Endodermal cell (in vitro differentiated cells): ENCODE data around the gene CACNG4. TPM values are rescaled to one million over a fixed set of nuclear protein-coding genes. Genes with fewer than 3 reads are reported as not detected.

Experiments used
- DNase-seq: peaks from one replicate; pipeline ENCODE4 v3.0.0-alpha.2; 2017
- H3K27ac ChIP-seq: 2 replicates; pipeline ENCODE4 v1.5.1; 2013; ENCODE audit warnings: mild to moderate bottlenecking, low read depth, low read length, moderate library complexity
- H3K27me3 ChIP-seq: 2 replicates; pipeline ENCODE4 v1.6.1; 2013; ENCODE audit warnings: mild to moderate bottlenecking, low read length, moderate library complexity; ENCODE audit not compliant: insufficient read depth, control insufficient read depth, poor library complexity, severe bottlenecking
- H3K36me3 ChIP-seq: 2 replicates; pipeline ENCODE4 v1.7.0; 2013; ENCODE audit warnings: mild to moderate bottlenecking, low read length, moderate library complexity; ENCODE audit not compliant: control insufficient read depth, insufficient read depth
- H3K4me1 ChIP-seq: one replicate; pipeline ENCODE4 v1.7.0; 2013; ENCODE audit warnings: low read length; ENCODE audit not compliant: control insufficient read depth, insufficient read depth
- H3K4me3 ChIP-seq: 2 replicates; pipeline ENCODE4 v1.5.1; 2013; ENCODE audit warnings: mild to moderate bottlenecking, low read length, moderate library complexity
- H3K9ac ChIP-seq: 2 replicates; pipeline ENCODE4 v1.6.1; 2013; ENCODE audit warnings: mild to moderate bottlenecking, low read length, moderate library complexity; ENCODE audit not compliant: poor library complexity, severe bottlenecking; ENCODE audit errors: extremely low read depth
- H3K9me3 ChIP-seq: 2 replicates; pipeline ENCODE4 v1.6.1; 2013; ENCODE audit warnings: mild to moderate bottlenecking, low read length, moderate library complexity; ENCODE audit not compliant: control insufficient read depth
- H3K27ac Mint-ChIP-seq: 2 replicates; pipeline ENCODE4 v1.8.0; 2020; ENCODE audit warnings: mixed read lengths
- H3K27me3 Mint-ChIP-seq: 2 replicates; pipeline ENCODE4 v1.8.0; 2021; ENCODE audit warnings: mild to moderate bottlenecking, mixed read lengths; ENCODE audit not compliant: insufficient read depth
- H3K36me3 Mint-ChIP-seq: 2 replicates; pipeline ENCODE4 v1.8.0; 2020; ENCODE audit warnings: low read depth, mixed read lengths
- H3K4me1 Mint-ChIP-seq: 2 replicates; pipeline ENCODE4 v1.8.0; 2020; ENCODE audit warnings: mixed read lengths
- H3K4me3 Mint-ChIP-seq: 2 replicates; pipeline ENCODE4 v1.8.0; 2020; ENCODE audit warnings: mild to moderate bottlenecking, moderate library complexity, mixed read lengths
- H3K9me3 Mint-ChIP-seq: 2 replicates; pipeline ENCODE4 v1.8.0; 2020; ENCODE audit warnings: mild to moderate bottlenecking, mixed read lengths
- WGBS, 2 experiments: methylation state at CpG; one replicate each; pipeline versions ENCODE4 v1.1.5 to v1.1.7; 2013; ENCODE audit warnings: missing lambda C conversion rate in 2 of 2, mixed read lengths in 1 of 2; ENCODE audit not compliant: insufficient coverage in 1 of 2, insufficient read length in 1 of 2; 5-methylcytosine and 5-hydroxymethylcytosine counted together
- total RNA-seq, 2 donors: library from RNA; stranded (reverse); fragmentation: NEBNext Ultra II Directional in 1 of 2; extraction: Animal tissue kit (Norgen Biotek cat#: 25700) in 1 of 2; gene quantifications; 2 replicates in 1 of 2; 3 replicates in 1 of 2; pipeline ENCODE4 v1.2.1, GENCODE V29; 2021
- TF ChIP-seq, protein P1 (sequence below): fragments of 200-600 bp; sonication (generic); conservative IDR thresholded peaks from 2 replicates; pipeline ENCODE4 v1.5.0; 2021; ENCODE audit warnings: antibody characterized with exemption, mild to moderate bottlenecking

The CACNG4 gene
- total RNA-seq, 2 donors from 2014 or later = 0.22 to 1.3 TPM

DNA sequence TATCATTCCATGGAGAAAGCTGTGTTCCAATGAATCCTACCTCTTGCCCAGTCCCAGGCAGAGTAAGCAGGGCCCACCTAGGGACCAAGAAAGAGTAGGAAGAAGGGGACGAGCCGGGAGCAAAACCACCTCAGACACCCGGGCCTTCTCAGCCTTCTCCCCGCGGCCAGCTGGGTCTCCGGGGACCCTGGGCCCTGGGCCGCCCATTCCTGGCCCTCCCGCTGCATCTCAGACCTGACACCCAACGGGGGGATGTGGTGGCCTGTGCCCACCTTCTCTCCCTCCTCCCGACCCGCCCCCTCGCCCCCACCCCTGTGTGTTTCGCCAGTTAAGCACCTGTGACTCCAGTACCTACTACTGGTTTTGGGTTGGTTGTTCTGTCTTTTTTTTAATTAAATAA lies 68.5 kb downstream of the CACNG4 start:
- no peak for DNase-seq
- H3K9ac ChIP-seq = no peak overlapping the region
- peaks cover 19% of the 10 kb centered on the region for H3K9me3 Mint-ChIP-seq
- H3K27me3 Mint-ChIP-seq = peaks cover 4% of the 10 kb centered on the region
- no peak overlapping the region for H3K4me3 Mint-ChIP-seq
- H3K36me3 ChIP-seq = no peaks in the 10 kb centered on the region
- TF ChIP-seq, protein P1, sequence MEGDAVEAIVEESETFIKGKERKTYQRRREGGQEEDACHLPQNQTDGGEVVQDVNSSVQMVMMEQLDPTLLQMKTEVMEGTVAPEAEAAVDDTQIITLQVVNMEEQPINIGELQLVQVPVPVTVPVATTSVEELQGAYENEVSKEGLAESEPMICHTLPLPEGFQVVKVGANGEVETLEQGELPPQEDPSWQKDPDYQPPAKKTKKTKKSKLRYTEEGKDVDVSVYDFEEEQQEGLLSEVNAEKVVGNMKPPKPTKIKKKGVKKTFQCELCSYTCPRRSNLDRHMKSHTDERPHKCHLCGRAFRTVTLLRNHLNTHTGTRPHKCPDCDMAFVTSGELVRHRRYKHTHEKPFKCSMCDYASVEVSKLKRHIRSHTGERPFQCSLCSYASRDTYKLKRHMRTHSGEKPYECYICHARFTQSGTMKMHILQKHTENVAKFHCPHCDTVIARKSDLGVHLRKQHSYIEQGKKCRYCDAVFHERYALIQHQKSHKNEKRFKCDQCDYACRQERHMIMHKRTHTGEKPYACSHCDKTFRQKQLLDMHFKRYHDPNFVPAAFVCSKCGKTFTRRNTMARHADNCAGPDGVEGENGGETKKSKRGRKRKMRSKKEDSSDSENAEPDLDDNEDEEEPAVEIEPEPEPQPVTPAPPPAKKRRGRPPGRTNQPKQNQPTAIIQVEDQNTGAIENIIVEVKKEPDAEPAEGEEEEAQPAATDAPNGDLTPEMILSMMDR = no peak
- H3K27me3 ChIP-seq = no peaks in the 10 kb centered on the region
- WGBS, 2 experiments = 99 to 100% methylated on average over 1 to 11 of the region's 13 CpGs
- no peaks in the 10 kb centered on the region for H3K4me1 Mint-ChIP-seq
- H3K4me1 ChIP-seq = no peaks in the 10 kb centered on the region
- H3K27ac ChIP-seq = no peak overlapping the region
- no peaks in the 10 kb centered on the region for H3K36me3 Mint-ChIP-seq
- H3K9me3 ChIP-seq = peaks cover 20% of the 10 kb centered on the region
- H3K27ac Mint-ChIP-seq = no peak overlapping the region
- H3K4me3 ChIP-seq = no peak overlapping the region

DNA sequence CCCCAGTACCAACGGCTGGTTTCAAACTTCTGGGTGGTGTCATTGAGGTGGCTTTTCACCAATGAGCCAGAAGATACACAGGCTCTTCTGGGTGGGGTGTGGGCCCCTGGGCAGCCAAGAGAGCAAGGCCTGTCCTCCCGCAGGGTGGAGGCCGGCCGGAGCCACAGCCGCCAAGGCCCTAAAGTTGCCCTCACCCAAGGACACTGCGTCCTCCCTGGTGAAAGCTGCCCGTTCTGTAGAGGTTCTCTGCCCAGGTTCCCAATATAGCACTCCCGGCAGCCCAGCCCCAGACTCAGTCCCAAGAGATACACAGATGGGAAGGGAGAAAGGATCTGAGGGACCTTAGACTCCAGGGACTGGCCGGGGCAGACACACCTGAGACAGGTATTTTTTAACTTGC lies 69.1 kb downstream of the CACNG4 start:
- Histone ChIP-seq H3K4me1 (no peaks in the 10 kb centered on the region), H3K27ac (no peak overlapping the region), H3K27me3 (no peaks in the 10 kb centered on the region), H3K36me3 (no peaks in the 10 kb centered on the region), H3K9me3 (peaks cover 26% of the 10 kb centered on the region), H3K4me3 (no peak overlapping the region), H3K9ac (no peak overlapping the region)
- Mint-ChIP-seq H3K4me1 (no peaks in the 10 kb centered on the region), H3K27me3 (peaks cover 4% of the 10 kb centered on the region), H3K27ac (no peak overlapping the region), H3K4me3 (no peak overlapping the region), H3K36me3 (no peaks in the 10 kb centered on the region), H3K9me3 (peaks cover 25% of the 10 kb centered on the region)
- WGBS, 2 experiments = 95 to 96% methylated on average over 7 to 9 of the region's 9 CpGs
- no peak for DNase-seq
- TF ChIP-seq, protein P1 = no peak

GRCh38 chr17:67035131-67036083 lies 70.9 kb downstream of the CACNG4 start:
- no peak for DNase-seq
- Histone ChIP-seq H3K27ac (no peak overlapping the region), H3K27me3 (no peaks in the 10 kb centered on the region), H3K9me3 (peaks cover 34% of the 10 kb centered on the region), H3K9ac (no peak overlapping the region), H3K4me3 (no peak overlapping the region), H3K4me1 (peaks cover 4% of the 10 kb centered on the region), H3K36me3 (no peaks in the 10 kb centered on the region)
- peaks cover 25% of the 10 kb centered on the region for H3K9me3 Mint-ChIP-seq
- H3K4me3 Mint-ChIP-seq = no peak overlapping the region
- 83 to 85% methylated on average over 8 to 11 of the region's 11 CpGs for WGBS, 2 experiments
- no peak overlapping the region for H3K27ac Mint-ChIP-seq
- H3K36me3 Mint-ChIP-seq = no peaks in the 10 kb centered on the region
- peaks cover 4% of the 10 kb centered on the region for H3K27me3 Mint-ChIP-seq
- TF ChIP-seq, protein P1 = no peak
- peaks cover 2% of the 10 kb centered on the region for H3K4me1 Mint-ChIP-seq
